GM12878 (cell line): ENCODE measurements around the gene SNPH. TPM values are rescaled to one million over a fixed set of nuclear protein-coding genes. Genes with fewer than 3 reads are reported as not detected.

Experiments
- ATAC-seq: fragments of 200-7000 bp; cut with Tn5 transposase; 3 replicates; pipeline ENCODE4 v1.9.1; 2020; ENCODE audit warnings: mild to moderate bottlenecking, moderate library complexity
- BruUV-seq: library from RNA; stranded (reverse); fragments of 400-500 nt; replicated peaks from 2 replicates; lab custom pipeline; 2021; lab: Mats Ljungman, UMichigan
- CTCF ChIA-PET: fragments of 300-600 bp; sonication (Branson Sonifier 250); formaldehyde crosslinking; extraction: SDS; loops from one replicate; lab custom pipeline; 2021; ENCODE audit warnings: inconsistent platforms; lab: Yijun Ruan, JAX
- POLR2A ChIA-PET: fragments of 350-600 bp; formaldehyde crosslinking; extraction: SDS; loops from one replicate; lab custom pipeline; 2021; ENCODE audit warnings: inconsistent platforms; lab: Charles Lee
- RAD21 ChIA-PET: fragments of 300-600 bp; sonication (Branson Sonifier 250); formaldehyde crosslinking; loops from one replicate; lab custom pipeline; 2023; ENCODE audit warnings: antibody characterized with exemption; ENCODE audit not compliant: unreplicated experiment; lab: Charles Lee
- SMC1A ChIA-PET: fragments of 300-600 bp; sonication (Branson Sonifier 250); formaldehyde crosslinking; loops from one replicate; lab custom pipeline; 2023; ENCODE audit not compliant: unreplicated experiment, uncharacterized antibody; lab: Charles Lee
- DNase-seq: peaks from one replicate; pipeline ENCODE4 v3.0.0-alpha.2; 2011; ENCODE audit warnings: low read depth, low spot score
- FAIRE-seq: peaks from 3 replicates; lab custom pipeline; 2011; peaks lifted over from hg19 to GRCh38; lab: Jason Lieb, UNC
- H2AFZ ChIP-seq: 2 replicates; pipeline ENCODE4 v1.6.0; 2011; ENCODE audit warnings: low read depth, low read length, control low read depth; ENCODE audit not compliant: control insufficient read depth
- H3K27ac ChIP-seq: 2 replicates; pipeline ENCODE4 v1.5.1; 2011; ENCODE audit warnings: control low read depth; ENCODE audit not compliant: control insufficient read depth, insufficient read depth
- H3K27me3 ChIP-seq, 2 experiments: replicated peaks in 1 of 2; 2 replicates each; pipeline versions ENCODE4 v1.6.0 to v1.6.1; 2011; ENCODE audit warnings: low read length in 1 of 2; ENCODE audit not compliant: control insufficient read depth in 2 of 2, insufficient read depth in 2 of 2
- H3K36me3 ChIP-seq, 2 experiments: 2 replicates each; pipeline ENCODE4 v1.5.1; 2011; ENCODE audit warnings: low read length in 1 of 2; ENCODE audit not compliant: control insufficient read depth in 2 of 2, insufficient read depth in 2 of 2
- H3K4me1 ChIP-seq: 2 replicates; pipeline ENCODE4 v1.6.1; 2011; ENCODE audit warnings: mild to moderate bottlenecking, low read length, moderate library complexity, mixed read lengths; ENCODE audit not compliant: control insufficient read depth, insufficient read depth
- H3K4me2 ChIP-seq: 2 replicates; pipeline ENCODE4 v1.6.0; 2011; ENCODE audit warnings: control low read depth; ENCODE audit not compliant: control insufficient read depth, insufficient read depth
- H3K4me3 ChIP-seq: fragments of 200-600 bp; sonication (generic); 2 replicates; pipeline ENCODE4 v1.5.1; 2016
- H3K79me2 ChIP-seq: 2 replicates; pipeline ENCODE4 v1.6.0; 2011; ENCODE audit warnings: low read length; ENCODE audit not compliant: control insufficient read depth, insufficient read depth
- H3K9ac ChIP-seq: 2 replicates; pipeline ENCODE4 v1.8.0; 2011; ENCODE audit warnings: low read length, control low read depth, mixed read lengths; ENCODE audit not compliant: control insufficient read depth, insufficient read depth
- H3K9me3 ChIP-seq: replicated peaks from 3 replicates; pipeline ENCODE4 v1.5.1; 2011; ENCODE audit warnings: mild to moderate bottlenecking, low read length; ENCODE audit not compliant: control insufficient read depth, insufficient read depth
- H4K20me1 ChIP-seq: 2 replicates; pipeline ENCODE4 v1.6.0; 2011; ENCODE audit not compliant: control insufficient read depth, insufficient read depth
- CEBPZ ChIP-seq: fragments of 150-350 bp; IDR thresholded peaks from 2 replicates; pipeline ENCODE4 v1.6.1; 2016; ENCODE audit warnings: low read depth, low read length
- ETV6 ChIP-seq, 2 experiments: fragments of 450-650 bp in 1 of 2; IDR thresholded peaks in 1 of 2; conservative IDR thresholded peaks in 1 of 2; 2 replicates each; pipeline ENCODE4 v1.6.1; 2014; ENCODE audit warnings: antibody characterized with exemption in 1 of 2, borderline replicate concordance in 1 of 2, low read depth in 1 of 2, mild to moderate bottlenecking in 1 of 2, moderate library complexity in 1 of 2
- HCFC1 ChIP-seq: fragments of 150-350 bp; IDR thresholded peaks from 2 replicates; pipeline ENCODE4 v1.6.1; 2014; ENCODE audit warnings: low read length
- HDAC6 ChIP-seq: fragments of 200-600 bp; sonication (generic); IDR thresholded peaks from one replicate; pipeline ENCODE4 v1.8.0; 2017; ENCODE audit warnings: antibody characterized with exemption; ENCODE audit not compliant: unreplicated experiment
- IKZF2 ChIP-seq, 2 experiments: fragments of 450-650 bp; IDR thresholded peaks; 2 replicates each; pipeline ENCODE4 v1.6.1; 2017; ENCODE audit warnings: mild to moderate bottlenecking in 2 of 2, moderate library complexity in 2 of 2
- NFYB ChIP-seq: IDR thresholded peaks from 2 replicates; pipeline ENCODE4 v1.6.1; 2011; ENCODE audit warnings: low read depth, mild to moderate bottlenecking, low read length, improper control_type of control experiment, moderate library complexity; ENCODE audit not compliant: insufficient read depth
- NR2F1 ChIP-seq: fragments of 450-650 bp; conservative IDR thresholded peaks from 2 replicates; pipeline ENCODE4 v1.6.1; 2017; ENCODE audit warnings: mild to moderate bottlenecking
- RCOR1 ChIP-seq: conservative IDR thresholded peaks from 2 replicates; pipeline ENCODE4 v1.6.1; 2012; ENCODE audit warnings: low read depth, low read length, improper control_type of control experiment
- SRF ChIP-seq, 2 experiments: IDR thresholded peaks; 2 replicates each; pipeline ENCODE4 v1.6.1; 2011; ENCODE audit warnings: low read depth in 2 of 2, low read length in 2 of 2, mild to moderate bottlenecking in 1 of 2, moderate library complexity in 1 of 2
- USF2 ChIP-seq: IDR thresholded peaks from 2 replicates; pipeline ENCODE4 v1.6.1; 2011; ENCODE audit warnings: low read depth, low read length, improper control_type of control experiment, borderline replicate concordance
- ZNF217 ChIP-seq: fragments of 450-650 bp; IDR thresholded peaks from 2 replicates; pipeline ENCODE4 v1.6.1; 2017; ENCODE audit warnings: antibody characterized with exemption, mild to moderate bottlenecking
- ZNF24 ChIP-seq: fragments of 450-650 bp; IDR thresholded peaks from 2 replicates; pipeline ENCODE4 v1.6.1; 2017; ENCODE audit warnings: antibody characterized with exemption, mild to moderate bottlenecking
- ZSCAN29 ChIP-seq: fragments of 450-650 bp; IDR thresholded peaks from 2 replicates; pipeline ENCODE4 v1.6.1; 2017; ENCODE audit warnings: mild to moderate bottlenecking, moderate library complexity
- WGBS: methylation state at CpG from one replicate; pipeline ENCODE4 v1.1.6; 2016; ENCODE audit warnings: low lambda C conversion rate; ENCODE audit not compliant: insufficient replicate concordance, insufficient coverage; ENCODE audit errors: missing lambda C conversion rate; 5-methylcytosine and 5-hydroxymethylcytosine counted together
- in situ Hi-C: fragments of 300-500 bp; cut with MboI; formaldehyde crosslinking; loops from 9 replicates; pipeline ENCODE4 v1.14.3; 2018; ENCODE audit warnings: mixed read lengths
- intact Hi-C: fragments of 100-400 bp; cut with micrococcal nuclease; formaldehyde crosslinking; loops from one replicate; pipeline ENCODE4 v1.14.2; 2022; ENCODE audit not compliant: unreplicated experiment
- polyA plus RNA-seq, 11 experiments: library from polyadenylated mRNA; depleted of rRNA in 4 of 11; unstranded in 6 of 11; stranded (reverse) in 5 of 11; fragments of >200 nt; fragmentation: Nextera tagmentation in 4 of 11; fragmentation: Illumina TruSeq in 1 of 11; extraction: Ambion mirVana in 4 of 11; extraction: Trizol in 1 of 11; gene quantifications; 1 replicate in 1 of 11; 2 replicates in 10 of 11; pipeline versions ENCODE4 v1.2.1 to v1.2.3, GENCODE V29; 2011 to 2016; ENCODE audit warnings: inconsistent platforms in 2 of 11, missing spikeins in 2 of 11, low read depth in 1 of 11
- total RNA-seq, 4 experiments: library from RNA; depleted of rRNA in 3 of 4; stranded (reverse); fragments of >200 nt in 3 of 4; fragmentation: Illumina TruSeq in 1 of 4; extraction: Trizol in 1 of 4; gene quantifications; 2 replicates each; pipeline versions ENCODE4 v1.2.1 to v1.2.3, GENCODE V29; 2013 to 2021

SNPH gene
- total and polyA plus RNA-seq, 10 of the 15 experiments (the other 5 are each of a cell fraction or from before 2014, with no cell fraction given), result 0.02 to 0.45 (median 0.34) TPM; not detected in 2

- Histone ChIP-seq H3K4me1 (peaks cover 15% of the 10 kb centered on the region), H4K20me1 (no peaks in the 10 kb centered on the region), H3K36me3 (no peaks in the 10 kb centered on the region), H3K9ac (no peak overlapping the region), H3K79me2 (peaks cover 13% of the 10 kb centered on the region), H3K4me2 (no peak overlapping the region), H2AFZ (no peak overlapping the region), H3K9me3 (no peaks in the 10 kb centered on the region; the same call in 2 of the 3 replicates), H3K27me3 (no peaks in the 10 kb centered on the region), H3K4me3 (no peak overlapping the region), H3K27ac (no peak overlapping the region)
- no peak for FAIRE-seq
- ATAC-seq, result no peak
- in situ Hi-C loops (no loop called here), intact Hi-C loops (no loop called here)
- ChIA-PET SMC1A (interaction anchor here (1.2 to 1.8 kb wide), 4 partner anchors 71 to 136 kb away, joined by 3 to 9 read pairs (median 4); partner anchors contain the start of gene FKBP1A), POLR2A (interaction anchor here (1.4 kb wide), 1 partner anchor 56 kb away, joined by 6 read pairs; no protein-coding TSS in a partner anchor), RAD21 (interaction anchor here (1.0 to 1.4 kb wide), 2 partner anchors 70 to 71 kb away, joined by 3 to 5 read pairs; partner anchors contain the start of gene FKBP1A), CTCF (interaction anchor here (0.8 to 7.6 kb wide), 5 partner anchors 9 to 182 kb away, joined by 3 to 55 read pairs (median 6); no protein-coding TSS in a partner anchor)
- WGBS, result 47% methylated on average over 4 of the region's 4 CpGs
- BruUV-seq, result no TSS peak
- DNase-seq, result no peak
- TF ChIP-seq RCOR1 (no peak), HCFC1 (no peak), CEBPZ (no peak), ZNF217 (no peak), IKZF2 (IDR thresholded peaks at IDR 0.05) (no peak), ZNF24 (no peak), HDAC6 (no peak), NR2F1 (no peak), ETV6 (conservative IDR thresholded peaks at IDR 0.05 in 1 of 2, IDR thresholded peaks at IDR 0.05 in 1 of 2; ENCODE audit: borderline replicate concordance in 1 of 2, low read depth in 1 of 2) (no peak), ZSCAN29 (no peak), USF2 (no peak), SRF (IDR thresholded peaks at IDR 0.05; ENCODE audit: low read depth in 2 of 2, low read length in 2 of 2) (no peak), NFYB (no peak)
These were observed 55.5 kb downstream of the SNPH start for GRCh38 chr20:1321654-1321939.
